HepG2 (cell line): ENCODE results near the gene MFSD2B.

ENCODE experiments used
- FOXA1 ChIP-seq, 2 experiments: fragments of 450-650 bp in 1 of 2; sonication (generic) in 1 of 2; formaldehyde crosslinking in 1 of 2; IDR thresholded peaks; 2 replicates each; pipeline versions ENCODE4 v1.4.0 to v1.6.1; 2016 to 2020; ENCODE audit warnings: missing genetic modification reagents in 1 of 2
- ZNF251 ChIP-seq: sonication (generic); formaldehyde crosslinking; IDR thresholded peaks from 2 replicates; pipeline ENCODE4 v1.9.0; 2021; ENCODE audit warnings: mild to moderate bottlenecking, missing genetic modification reagents

GRCh38 chr2:24011250-24012104, 1.6 kb downstream of the MFSD2B start:
- no peak for TF ChIP-seq FOXA1 (IDR thresholded peaks at IDR 0.05)
- TF ChIP-seq FOXA1 (CRISPR knock-in tag; IDR thresholded peaks at IDR 0.05): no peak
- TF ChIP-seq ZNF251 (CRISPR knock-in tag): no peak
